Activated naive CD4-positive, alpha-beta T cell treated with anti-CD3 and anti-CD28 coated beads for 36 hours (primary cell): ENCODE data around the gene KDM2B. TPM values are rescaled to one million over a fixed set of nuclear protein-coding genes. Genes with fewer than 3 reads are reported as not detected.

Experiments used
- CTCF ChIA-PET: fragments of 350-600 bp; sonication (Branson Sonifier 250); formaldehyde crosslinking; loops from one replicate; lab custom pipeline; 2021; ENCODE audit warnings: antibody characterized with exemption; lab: Charles Lee
- DNase-seq: peaks from one replicate; pipeline ENCODE4 v3.0.0-alpha.2; 2020
- H3K27ac Mint-ChIP-seq: one replicate; pipeline ENCODE4 v1.8.0; 2021; ENCODE audit warnings: mild to moderate bottlenecking, mixed read lengths
- H3K27me3 Mint-ChIP-seq: one replicate; pipeline ENCODE4 v1.8.0; 2021; ENCODE audit warnings: low read depth, mixed read lengths
- H3K36me3 Mint-ChIP-seq: one replicate; pipeline ENCODE4 v1.8.0; 2021; ENCODE audit warnings: low read depth, mixed read lengths
- H3K4me1 Mint-ChIP-seq: one replicate; pipeline ENCODE4 v1.8.0; 2021; ENCODE audit warnings: low read depth, mixed read lengths
- H3K4me3 Mint-ChIP-seq: one replicate; pipeline ENCODE4 v1.8.0; 2021; ENCODE audit warnings: mild to moderate bottlenecking, moderate library complexity, mixed read lengths
- H3K9me3 Mint-ChIP-seq: one replicate; pipeline ENCODE4 v1.8.0; 2021; ENCODE audit warnings: mixed read lengths
- intact Hi-C: fragments of 100-400 bp; cut with micrococcal nuclease; formaldehyde crosslinking; loops from one replicate; pipeline ENCODE4 v1.15.1; 2023
- total RNA-seq, 2 experiments: library from RNA; stranded (reverse); gene quantifications; one replicate each; pipeline ENCODE4 v1.2.3, GENCODE V29; 2021

Gene KDM2B
- total RNA-seq, 2 experiments from 2014 or later: 22.7 to 23.8 TPM

DNA sequence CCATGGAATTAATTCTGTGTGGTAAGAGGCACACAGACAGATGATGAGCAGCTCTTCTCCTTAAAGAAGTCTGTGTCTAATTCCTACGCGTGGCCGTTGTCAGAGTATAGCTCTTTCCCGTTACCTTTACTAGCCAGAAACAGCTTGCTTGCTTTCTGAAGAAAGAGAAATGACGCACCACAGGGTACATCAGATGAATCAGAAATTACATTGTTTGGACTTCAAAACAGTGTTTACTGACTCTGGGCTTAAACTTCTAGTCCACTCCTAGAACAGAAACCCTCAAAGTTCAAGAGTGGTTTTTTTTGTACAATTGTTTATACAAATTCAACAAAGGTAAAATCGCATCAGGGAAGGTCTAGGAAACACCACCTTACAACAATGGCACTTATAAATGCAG lies 151.9 kb downstream of the KDM2B start:
- Mint-ChIP-seq H3K27me3 (no peaks in the 10 kb centered on the region), H3K27ac (peak overlapping the region; percentile 14), H3K36me3 (peaks cover 47% of the 10 kb centered on the region), H3K4me3 (no peak overlapping the region), H3K4me1 (no peaks in the 10 kb centered on the region), H3K9me3 (no peaks in the 10 kb centered on the region)
- no peak for DNase-seq
- CTCF ChIA-PET: no interaction called here
- intact Hi-C loops: no loop called here

GRCh38 chr12:121427556-121428050 lies 153.2 kb downstream of the KDM2B start:
- intact Hi-C loops: no loop called here
- CTCF ChIA-PET: interaction anchor here (3.1 kb wide), 1 partner anchor 15 kb away, joined by 14 read pairs; no protein-coding TSS in a partner anchor
- Mint-ChIP-seq H3K27me3 (no peaks in the 10 kb centered on the region), H3K27ac (peak overlapping the region; percentile 36), H3K9me3 (no peaks in the 10 kb centered on the region), H3K4me1 (no peaks in the 10 kb centered on the region), H3K4me3 (no peak overlapping the region), H3K36me3 (peaks cover 48% of the 10 kb centered on the region)
- no peak for DNase-seq

DNA sequence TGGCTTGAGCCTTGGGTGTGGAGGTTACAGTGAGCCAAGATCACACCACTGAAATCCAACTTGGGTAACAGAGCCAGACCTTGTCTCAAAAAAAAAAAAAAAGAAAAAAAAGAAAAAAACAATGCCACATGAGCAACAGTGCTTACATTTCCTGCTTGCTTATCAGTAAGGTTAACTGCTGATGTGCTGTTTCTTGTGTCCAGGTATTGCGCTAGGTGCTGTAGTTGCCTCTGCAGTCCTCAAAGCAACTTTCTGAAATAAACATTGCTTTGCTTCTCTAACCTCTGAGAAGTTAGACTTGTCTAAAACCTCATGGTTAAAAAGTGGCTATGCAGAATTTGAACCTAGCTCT lies 156.2 kb downstream of the KDM2B start:
- Mint-ChIP-seq H3K4me1 (no peaks in the 10 kb centered on the region), H3K4me3 (no peak overlapping the region), H3K9me3 (no peaks in the 10 kb centered on the region), H3K36me3 (peaks cover 44% of the 10 kb centered on the region), H3K27ac (no peak overlapping the region), H3K27me3 (no peaks in the 10 kb centered on the region)
- intact Hi-C loops: no loop called here
- CTCF ChIA-PET: interaction anchor here (0.9 to 2.5 kb wide), 4 partner anchors 10 to 90 kb away, joined by 4 to 18 read pairs (median 10); no protein-coding TSS in a partner anchor
- DNase-seq: no peak

DNA sequence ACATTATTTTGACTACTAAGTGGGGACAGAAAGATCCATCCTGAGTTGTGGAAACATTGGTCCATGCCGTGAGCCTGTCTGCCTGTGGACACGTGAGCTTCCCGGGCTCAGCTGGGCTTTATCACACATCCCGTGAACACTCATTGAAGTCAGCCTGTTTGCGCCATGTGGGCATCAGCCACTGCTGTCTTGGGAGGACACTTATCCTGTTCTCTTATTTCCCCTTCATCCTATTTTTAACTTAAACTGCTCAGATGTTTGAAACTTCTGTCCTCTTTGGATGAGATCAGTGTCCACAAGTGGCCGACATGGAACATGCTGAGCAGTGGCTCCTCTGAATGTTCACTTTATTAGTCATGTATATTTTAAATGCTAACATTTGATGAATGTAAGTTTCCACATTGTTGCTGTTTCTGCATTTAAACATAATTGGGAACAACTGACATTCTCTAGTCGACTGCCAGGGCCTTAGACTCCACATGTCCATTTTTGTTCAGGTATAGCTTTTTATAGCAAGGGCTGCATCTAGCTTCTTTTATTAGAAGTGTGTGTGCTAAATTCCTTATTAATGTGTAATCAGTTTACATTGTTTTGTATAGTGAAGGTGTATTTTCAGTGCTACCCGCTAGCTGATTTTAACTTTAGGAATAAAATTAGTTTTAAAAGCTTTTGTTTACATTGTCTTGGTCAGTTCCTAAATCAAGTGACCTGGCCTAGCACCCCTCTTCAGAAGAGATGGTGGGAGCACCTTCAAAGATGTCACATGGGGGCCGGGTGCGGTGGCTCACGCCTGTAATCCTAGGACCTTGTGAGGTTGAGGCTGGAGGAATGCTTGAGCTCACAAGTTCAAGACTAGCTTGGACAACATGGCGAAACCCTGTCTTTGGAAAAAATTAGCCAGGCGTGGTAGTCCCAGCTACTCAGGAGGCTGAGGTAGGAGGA lies 156.9 kb downstream of the KDM2B start:
- H3K4me3 Mint-ChIP-seq: no peak overlapping the region
- CTCF ChIA-PET: interaction anchor here (1.1 to 2.5 kb wide), 4 partner anchors 9 to 89 kb away, joined by 3 to 18 read pairs (median 10); no protein-coding TSS in a partner anchor
- intact Hi-C loops: no loop called here
- no peaks in the 10 kb centered on the region for H3K4me1 Mint-ChIP-seq
- H3K36me3 Mint-ChIP-seq: peaks cover 45% of the 10 kb centered on the region
- H3K27me3 Mint-ChIP-seq: no peaks in the 10 kb centered on the region
- DNase-seq: no peak
- no peaks in the 10 kb centered on the region for H3K9me3 Mint-ChIP-seq
- H3K27ac Mint-ChIP-seq: no peak overlapping the region

DNA sequence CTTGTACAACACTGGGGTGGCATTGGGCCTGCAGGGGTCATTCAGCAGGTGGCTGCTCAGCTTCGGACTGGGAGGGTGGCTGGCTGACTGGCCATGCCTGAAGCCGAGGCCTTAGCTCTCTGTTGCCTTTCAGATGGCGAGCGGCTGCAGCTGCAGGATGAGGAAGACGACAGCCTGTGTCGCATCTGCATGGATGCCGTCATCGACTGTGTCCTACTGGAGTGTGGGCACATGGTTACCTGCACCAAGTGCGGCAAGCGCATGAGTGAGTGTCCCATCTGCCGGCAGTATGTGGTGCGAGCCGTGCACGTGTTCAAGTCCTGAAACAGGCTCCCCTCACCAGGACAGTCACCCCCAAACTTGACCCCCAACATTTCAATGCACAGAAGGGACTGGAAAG lies 157.6 kb downstream of the KDM2B start:
- no peak for DNase-seq
- intact Hi-C loops: no loop called here
- no peak overlapping the region for H3K4me3 Mint-ChIP-seq
- no peaks in the 10 kb centered on the region for H3K9me3 Mint-ChIP-seq
- peaks cover 40% of the 10 kb centered on the region for H3K36me3 Mint-ChIP-seq
- H3K4me1 Mint-ChIP-seq: no peaks in the 10 kb centered on the region
- H3K27ac Mint-ChIP-seq: no peak overlapping the region
- H3K27me3 Mint-ChIP-seq: no peaks in the 10 kb centered on the region
- CTCF ChIA-PET: interaction anchor here (1.1 to 2.5 kb wide), 5 partner anchors 9 to 88 kb away, joined by 3 to 18 read pairs (median 4); no protein-coding TSS in a partner anchor

GRCh38 chr12:121420109-121420508 lies 160.7 kb downstream of the KDM2B start:
- intact Hi-C loops: no loop called here
- Mint-ChIP-seq H3K36me3 (peaks cover 44% of the 10 kb centered on the region), H3K27me3 (no peaks in the 10 kb centered on the region), H3K9me3 (no peaks in the 10 kb centered on the region), H3K4me1 (peaks cover 11% of the 10 kb centered on the region), H3K4me3 (no peak overlapping the region), H3K27ac (no peak overlapping the region)
- DNase-seq: no peak
- CTCF ChIA-PET: interaction anchor here (1.6 kb wide), 1 partner anchor 21 kb away, joined by 9 read pairs; no protein-coding TSS in a partner anchor

DNA sequence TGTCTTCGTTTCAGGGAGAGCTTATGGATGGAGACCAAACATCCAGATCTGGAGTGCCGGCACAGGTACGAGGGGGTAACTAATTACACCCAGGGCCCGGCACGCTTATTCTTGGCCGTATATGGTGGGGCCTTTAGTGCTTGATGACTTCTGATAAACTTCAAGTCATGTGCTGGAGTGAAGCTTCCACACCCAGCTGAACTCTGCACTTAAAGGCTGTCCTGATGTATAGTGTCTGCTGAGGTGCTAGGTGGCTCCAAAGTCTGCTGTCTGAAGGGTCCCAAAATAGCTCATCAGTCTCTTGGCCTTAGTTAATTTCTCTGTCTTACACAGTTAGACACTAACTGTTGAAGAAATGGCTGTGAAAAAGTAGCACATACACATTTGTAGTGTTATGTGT lies 163.0 kb downstream of the KDM2B start:
- Mint-ChIP-seq H3K4me3 (no peak overlapping the region), H3K9me3 (no peaks in the 10 kb centered on the region), H3K36me3 (peaks cover 38% of the 10 kb centered on the region), H3K27me3 (no peaks in the 10 kb centered on the region), H3K27ac (no peak overlapping the region), H3K4me1 (peaks cover 14% of the 10 kb centered on the region)
- no peak for DNase-seq
- CTCF ChIA-PET: interaction anchor here (1.2 kb wide), 1 partner anchor 25 kb away, joined by 7 read pairs; no protein-coding TSS in a partner anchor
- intact Hi-C loops: no loop called here

DNA sequence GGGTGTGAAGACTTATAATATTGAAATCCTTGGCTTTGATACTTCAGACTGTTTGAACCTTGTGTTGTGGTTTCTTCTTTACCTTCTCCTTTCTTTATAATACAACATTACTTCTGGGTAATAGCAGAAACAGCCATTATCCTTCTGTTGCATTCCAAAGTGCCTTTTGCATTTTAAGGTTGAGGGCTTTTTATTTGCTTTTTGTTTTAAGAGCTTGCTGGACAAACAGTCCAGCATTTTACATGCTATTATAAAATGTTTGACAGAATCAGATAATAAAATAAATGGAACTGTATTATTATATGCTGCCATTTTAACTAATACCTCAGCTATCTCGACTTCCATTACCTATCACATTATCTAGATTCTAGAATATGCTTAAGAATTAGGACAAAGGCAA lies 166.9 kb downstream of the KDM2B start:
- Mint-ChIP-seq H3K27ac (no peak overlapping the region), H3K36me3 (peaks cover 26% of the 10 kb centered on the region), H3K27me3 (no peaks in the 10 kb centered on the region), H3K4me3 (no peak overlapping the region), H3K4me1 (peaks cover 18% of the 10 kb centered on the region), H3K9me3 (no peaks in the 10 kb centered on the region)
- intact Hi-C loops: no loop called here
- DNase-seq: no peak
- CTCF ChIA-PET: interaction anchor here (0.6 to 1.4 kb wide), 3 partner anchors 10 to 186 kb away, joined by 3 to 4 read pairs (median 3); no protein-coding TSS in a partner anchor

DNA sequence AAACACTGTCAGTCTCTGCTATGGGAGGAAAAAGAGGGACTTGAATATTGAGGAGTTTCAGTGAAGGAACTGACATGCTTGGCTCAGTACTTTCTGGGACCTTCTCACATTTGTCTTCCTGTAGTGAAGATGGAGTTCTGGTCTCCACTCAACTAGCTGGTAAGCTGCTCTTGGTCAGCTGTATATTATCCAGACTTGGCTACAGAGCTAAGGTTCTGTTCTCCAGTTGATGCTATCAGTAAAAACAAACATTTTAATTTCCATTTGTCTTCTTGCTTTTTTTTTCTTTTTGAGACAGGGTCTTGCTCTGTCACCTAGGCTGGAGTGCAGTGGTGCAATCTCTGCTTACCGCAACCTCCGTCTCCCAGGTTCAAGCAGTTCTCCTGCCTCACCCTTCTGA lies 175.6 kb downstream of the KDM2B start:
- CTCF ChIA-PET: interaction anchor here (0.9 kb wide), 1 partner anchor 71 kb away, joined by 4 read pairs; no protein-coding TSS in a partner anchor
- no peak overlapping the region for H3K4me3 Mint-ChIP-seq
- no peaks in the 10 kb centered on the region for H3K9me3 Mint-ChIP-seq
- DNase-seq: no peak
- intact Hi-C loops: no loop called here
- H3K27me3 Mint-ChIP-seq: no peaks in the 10 kb centered on the region
- peaks cover 43% of the 10 kb centered on the region for H3K4me1 Mint-ChIP-seq
- no peak overlapping the region for H3K27ac Mint-ChIP-seq
- peaks cover 25% of the 10 kb centered on the region for H3K36me3 Mint-ChIP-seq

- CTCF ChIA-PET: interaction anchor here (0.9 kb wide), 1 partner anchor 71 kb away, joined by 4 read pairs; no protein-coding TSS in a partner anchor
These were observed 176.1 kb downstream of the KDM2B start for GRCh38 chr12:121404734-121405133.

GRCh38 chr12:121403721-121404120 lies 177.1 kb downstream of the KDM2B start:
- H3K4me1 Mint-ChIP-seq: peaks cover 43% of the 10 kb centered on the region
- DNase-seq: no peak
- no peaks in the 10 kb centered on the region for H3K9me3 Mint-ChIP-seq
- intact Hi-C loops: loop anchor here (5.0 kb wide), 1 partner anchor 389 kb away; the partner anchor contains the start of gene RHOF
- CTCF ChIA-PET: no interaction called here
- no peak overlapping the region for H3K4me3 Mint-ChIP-seq
- H3K36me3 Mint-ChIP-seq: peaks cover 23% of the 10 kb centered on the region
- no peaks in the 10 kb centered on the region for H3K27me3 Mint-ChIP-seq
- no peak overlapping the region for H3K27ac Mint-ChIP-seq

More at GRCh38 chr12:121404734-121405133, 176.1 kb downstream of the KDM2B start:
- H3K4me1 Mint-ChIP-seq: peaks cover 41% of the 10 kb centered on the region
- no peaks in the 10 kb centered on the region for H3K9me3 Mint-ChIP-seq
- no peak overlapping the region for H3K4me3 Mint-ChIP-seq
- peaks cover 23% of the 10 kb centered on the region for H3K36me3 Mint-ChIP-seq
- H3K27me3 Mint-ChIP-seq: no peaks in the 10 kb centered on the region
- H3K27ac Mint-ChIP-seq: no peak overlapping the region
- intact Hi-C loops: loop anchor here (5.0 kb wide), 1 partner anchor 388 kb away; the partner anchor contains the start of gene RHOF
- DNase-seq: no peak
